ENCODE data around the gene DDX5. TPM values are rescaled to one million over a fixed set of nuclear protein-coding genes. Genes with fewer than 3 reads are reported as not detected.
"Not testable (repeated sequence)": the region's sequence is repeated elsewhere in the genome, so short reads cannot be mapped to it uniquely, and the experiment has no call there.

DDX5 gene
- total and polyA plus RNA-seq, 11 donors: 183 to 521 (median 332) TPM

- Histone ChIP-seq H3K9me3 (no peaks in the 10 kb centered on the region), H3K4me3 (no peak overlapping the region), H3K27me3 (no peaks in the 10 kb centered on the region), H3K27ac (no peak overlapping the region), H3K36me3 (peaks cover 0 to 61% (median 0%) of the 10 kb centered on the region in 9 donors), H3K4me1 (peaks cover 0 to 1% (median 0%) of the 10 kb centered on the region in 12 donors)
- no peak for TF ChIP-seq POLR2A (IDR thresholded peaks at IDR 0.05)
- no peak for TF ChIP-seq CTCF (IDR thresholded peaks at IDR 0.05)
- no peak for ATAC-seq
- intact Hi-C loops (cut with DNase I): no loop called here
- 65 to 72% (median 70%) methylated on average over 9 of the region's 9 CpGs for WGBS, 4 donors
- no peak for DNase-seq
Observed at GRCh38 chr17:64466019-64466735, 39.9 kb downstream of the DDX5 start.

GRCh38 chr17:64461788-64462187, 44.3 kb downstream of the DDX5 start:
- Histone ChIP-seq H3K27me3 (no peaks in the 10 kb centered on the region), H3K27ac (peak overlapping the region in 1 of 12 donors; percentile 19), H3K4me3 (no peak overlapping the region), H3K4me1 (peaks cover 0 to 11% (median 0%) of the 10 kb centered on the region in 12 donors), H3K36me3 (peaks cover 0 to 55% (median 0%) of the 10 kb centered on the region in 9 donors), H3K9me3 (no peaks in the 10 kb centered on the region)
- DNase-seq (no peak), ATAC-seq (peak in 1 of 4 donors; percentile 11)
- no peak for TF ChIP-seq POLR2A (IDR thresholded peaks at IDR 0.05)
- no peak for TF ChIP-seq CTCF (IDR thresholded peaks at IDR 0.05)
- 50 to 67% (median 58%) methylated on average over 6 of the region's 6 CpGs for WGBS, 4 donors
- intact Hi-C loops (cut with DNase I): no loop called here

GRCh38 chr17:64460955-64461354, 45.1 kb downstream of the DDX5 start:
- Histone ChIP-seq H3K36me3 (peaks cover 0 to 47% (median 0%) of the 10 kb centered on the region in 9 donors), H3K4me1 (peaks cover 0 to 20% (median 0%) of the 10 kb centered on the region in 12 donors), H3K27me3 (no peaks in the 10 kb centered on the region), H3K9me3 (no peaks in the 10 kb centered on the region), H3K27ac (peak overlapping the region in 6 of 12 donors; percentile 6 to 40 (median 22)), H3K4me3 (no peak overlapping the region)
- DNase-seq (peak in 4 of 5 donors; percentile 31 to 55 (median 49)), ATAC-seq (peak in 2 of 4 donors; percentile 52 to 60)
- TF ChIP-seq CTCF (IDR thresholded peaks at IDR 0.05): no peak
- TF ChIP-seq POLR2A (IDR thresholded peaks at IDR 0.05): no peak
- WGBS, 4 donors: 50 to 62% (median 55%) methylated on average over 8 of the region's 8 CpGs
- intact Hi-C loops (cut with DNase I): no loop called here

GRCh38 chr17:64459818-64460217, 46.3 kb downstream of the DDX5 start:
- H3K9me3 ChIP-seq; H3K4me3 ChIP-seq; H3K27ac ChIP-seq; intact Hi-C loops (cut with DNase I); ATAC-seq; H3K27me3 ChIP-seq; DNase-seq: not testable (repeated sequence)
- 95 to 99% (median 97%) methylated on average over 7 of the region's 7 CpGs for WGBS, 4 donors
- Histone ChIP-seq H3K36me3 (peaks cover 0 to 36% (median 0%) of the 10 kb centered on the region in 9 donors), H3K4me1 (peaks cover 0 to 31% (median 0%) of the 10 kb centered on the region in 12 donors)

Measured in heart left ventricle (tissue), 16 donors.